ENCODE data around the gene SMIM32.

The SMIM32 gene

DNA sequence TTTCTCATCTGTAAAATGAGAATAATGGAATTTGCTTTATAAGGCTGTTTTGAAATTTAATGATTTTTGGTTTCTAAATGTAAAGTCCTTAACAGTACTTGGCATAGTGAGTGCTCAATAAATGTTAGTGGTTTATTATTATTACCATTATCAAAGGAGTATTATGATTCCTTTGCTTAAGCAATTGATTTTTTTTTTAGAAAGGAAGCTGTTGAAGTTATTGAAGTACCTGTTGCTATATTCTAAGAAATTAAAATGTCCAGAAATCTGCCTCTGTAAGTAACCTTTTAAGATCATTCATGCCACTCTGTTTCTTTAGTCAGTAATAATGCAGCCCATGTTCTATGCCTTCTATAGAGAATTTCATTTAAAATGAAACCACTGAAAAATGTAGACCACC is 45.3 kb downstream of the SMIM32 start:
- Histone ChIP-seq H3K4me3 (ENCODE audit: low read depth in 1 of 2, low read length in 2 of 2) (no peak overlapping the region), H3K9ac (ENCODE audit: low read length) (no peak overlapping the region), H3K4me1 (ENCODE audit: insufficient read depth, low read length) (peaks cover 41% of the 10 kb centered on the region), H3K36me3 (ENCODE audit: insufficient read depth, low read length) (no peaks in the 10 kb centered on the region), H3K27me3 (ENCODE audit: control insufficient read depth in 1 of 2, insufficient read depth in 2 of 2, low read length in 2 of 2) (no peaks in the 10 kb centered on the region), H3K9me3 (ENCODE audit: low read length) (no peaks in the 10 kb centered on the region), H3K27ac (ENCODE audit: low read depth, low read length) (no peak overlapping the region)

- H3K27ac ChIP-seq (ENCODE audit: low read depth, low read length) = no peak overlapping the region
- H3K27me3 ChIP-seq (ENCODE audit: control insufficient read depth in 1 of 2, insufficient read depth in 2 of 2, low read length in 2 of 2) = no peaks in the 10 kb centered on the region
- no peaks in the 10 kb centered on the region for H3K9me3 ChIP-seq (ENCODE audit: low read length)
- no peak overlapping the region for H3K9ac ChIP-seq (ENCODE audit: low read length)
- H3K4me1 ChIP-seq (ENCODE audit: insufficient read depth, low read length) = peaks cover 51% of the 10 kb centered on the region
- H3K36me3 ChIP-seq (ENCODE audit: insufficient read depth, low read length) = no peaks in the 10 kb centered on the region
- H3K4me3 ChIP-seq (ENCODE audit: low read depth in 1 of 2, low read length in 2 of 2) = no peak overlapping the region
Measured at GRCh38 chr5:136146201-136146600, 46.8 kb downstream of the SMIM32 start.

DNA sequence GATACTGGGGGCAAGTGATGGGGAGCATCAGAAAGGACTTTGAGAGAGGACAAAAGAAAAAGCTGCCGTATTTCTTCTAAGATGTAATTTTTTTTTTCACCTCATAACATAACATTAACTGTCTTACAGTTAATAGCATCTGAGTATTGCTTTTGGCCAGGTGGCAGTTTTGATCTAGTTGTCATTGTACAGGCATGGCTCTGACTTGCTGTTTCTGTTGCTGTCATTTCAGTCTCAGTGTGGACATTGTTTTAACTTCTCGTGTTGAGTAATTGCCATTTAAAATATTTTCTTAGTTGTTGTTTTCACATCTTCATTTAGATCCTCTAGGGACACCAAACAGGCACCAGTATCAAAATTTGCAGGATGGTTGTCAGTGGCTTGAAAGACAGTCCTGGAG is 47.9 kb downstream of the SMIM32 start:
- no peaks in the 10 kb centered on the region for H3K27me3 ChIP-seq (ENCODE audit: control insufficient read depth in 1 of 2, insufficient read depth in 2 of 2, low read length in 2 of 2)
- no peak overlapping the region for H3K9ac ChIP-seq (ENCODE audit: low read length)
- H3K4me3 ChIP-seq (ENCODE audit: low read depth in 1 of 2, low read length in 2 of 2) = no peak overlapping the region
- no peaks in the 10 kb centered on the region for H3K9me3 ChIP-seq (ENCODE audit: low read length)
- H3K4me1 ChIP-seq (ENCODE audit: insufficient read depth, low read length) = peaks cover 63% of the 10 kb centered on the region
- no peak overlapping the region for H3K27ac ChIP-seq (ENCODE audit: low read depth, low read length)
- no peaks in the 10 kb centered on the region for H3K36me3 ChIP-seq (ENCODE audit: insufficient read depth, low read length)

DNA sequence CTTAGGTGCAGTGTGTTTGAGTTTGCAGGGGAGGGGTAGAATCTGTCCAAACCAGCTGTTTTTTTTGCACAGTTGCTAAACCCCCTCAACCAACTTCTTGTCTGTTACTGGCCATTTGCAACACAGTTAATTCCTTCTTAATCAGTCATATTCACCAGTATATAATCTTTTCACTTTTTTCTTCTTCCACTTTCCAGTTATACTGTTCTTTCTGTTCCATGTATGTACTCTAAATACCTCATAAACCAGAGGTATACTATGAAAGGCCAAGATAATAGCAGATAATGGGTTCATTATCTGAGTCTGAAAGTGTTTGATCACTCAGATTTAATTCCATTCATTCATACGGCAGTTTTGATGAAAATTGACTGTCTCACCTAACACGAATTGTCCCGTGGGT is 49.2 kb downstream of the SMIM32 start:
- H3K4me1 ChIP-seq (ENCODE audit: insufficient read depth, low read length) = peaks cover 57% of the 10 kb centered on the region
- H3K4me3 ChIP-seq (ENCODE audit: low read depth in 1 of 2, low read length in 2 of 2) = no peak overlapping the region
- H3K36me3 ChIP-seq (ENCODE audit: insufficient read depth, low read length) = no peaks in the 10 kb centered on the region
- H3K27me3 ChIP-seq (ENCODE audit: control insufficient read depth in 1 of 2, insufficient read depth in 2 of 2, low read length in 2 of 2) = no peaks in the 10 kb centered on the region
- no peak overlapping the region for H3K27ac ChIP-seq (ENCODE audit: low read depth, low read length)
- H3K9ac ChIP-seq (ENCODE audit: low read length) = no peak overlapping the region
- H3K9me3 ChIP-seq (ENCODE audit: low read length) = no peaks in the 10 kb centered on the region

DNA sequence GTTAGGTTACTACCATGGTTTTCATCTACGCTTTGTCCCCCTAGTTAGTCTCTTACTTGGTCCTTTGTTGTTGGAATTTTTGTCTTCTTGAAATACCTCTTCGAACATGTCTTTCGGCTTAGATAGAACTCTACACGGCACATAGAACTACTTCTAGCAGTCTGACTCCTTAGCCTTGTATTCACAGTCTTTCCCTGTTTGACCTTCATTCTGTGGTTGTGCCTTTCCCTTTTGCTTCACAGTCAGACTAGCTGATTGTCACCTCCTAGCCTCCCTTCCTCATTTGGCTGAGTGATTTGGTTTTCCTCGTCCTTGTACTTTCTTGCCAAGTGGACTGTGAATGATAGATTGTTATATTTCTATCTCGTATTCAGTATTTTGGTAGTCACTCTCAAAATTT is 49.6 kb downstream of the SMIM32 start:
- no peaks in the 10 kb centered on the region for H3K36me3 ChIP-seq (ENCODE audit: insufficient read depth, low read length)
- H3K4me1 ChIP-seq (ENCODE audit: insufficient read depth, low read length) = peaks cover 58% of the 10 kb centered on the region
- H3K9me3 ChIP-seq (ENCODE audit: low read length) = no peaks in the 10 kb centered on the region
- no peaks in the 10 kb centered on the region for H3K27me3 ChIP-seq (ENCODE audit: control insufficient read depth in 1 of 2, insufficient read depth in 2 of 2, low read length in 2 of 2)
- no peak overlapping the region for H3K27ac ChIP-seq (ENCODE audit: low read depth, low read length)
- H3K9ac ChIP-seq (ENCODE audit: low read length) = no peak overlapping the region
- no peak overlapping the region for H3K4me3 ChIP-seq (ENCODE audit: low read depth in 1 of 2, low read length in 2 of 2)

DNA sequence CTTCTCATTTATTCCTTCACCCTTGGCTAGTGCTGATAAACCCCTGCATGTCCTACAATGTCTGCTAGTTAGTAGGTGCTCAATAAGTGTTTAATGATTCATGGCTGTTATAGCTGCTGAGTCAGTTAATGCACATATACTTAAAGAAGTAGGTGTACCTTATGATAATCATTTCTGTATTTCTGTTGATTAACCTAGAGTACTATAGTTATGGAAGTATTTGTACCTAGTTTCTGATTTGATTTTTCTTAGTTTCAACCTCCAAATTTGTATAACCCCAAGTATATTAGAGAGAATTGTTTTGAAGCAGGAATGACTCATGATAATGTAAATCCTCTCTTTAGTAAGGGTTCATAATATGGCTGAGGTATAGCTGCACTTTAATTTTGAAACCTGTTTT is 51.4 kb downstream of the SMIM32 start:
- Histone ChIP-seq H3K9me3 (ENCODE audit: low read length) (no peaks in the 10 kb centered on the region), H3K27ac (ENCODE audit: low read depth, low read length) (no peak overlapping the region), H3K9ac (ENCODE audit: low read length) (no peak overlapping the region), H3K4me1 (ENCODE audit: insufficient read depth, low read length) (peaks cover 68% of the 10 kb centered on the region), H3K36me3 (ENCODE audit: insufficient read depth, low read length) (no peaks in the 10 kb centered on the region), H3K4me3 (ENCODE audit: low read depth in 1 of 2, low read length in 2 of 2) (no peak overlapping the region), H3K27me3 (ENCODE audit: control insufficient read depth in 1 of 2, insufficient read depth in 2 of 2, low read length in 2 of 2) (no peaks in the 10 kb centered on the region)
